Liver (tissue), 9 donors: ENCODE results near the gene RNGTT. TPM values are rescaled to one million over a fixed set of nuclear protein-coding genes. Genes with fewer than 3 reads are reported as not detected.

ENCODE experiments used
- DNase-seq: peaks from one replicate; pipeline ENCODE4 v3.0.0-alpha.2; 2017; ENCODE audit warnings: low spot score
- H3K27ac ChIP-seq, 2 donors: one replicate each; pipeline ENCODE4 v1.7.0; 2013; ENCODE audit warnings: inconsistent platforms in 2 of 2, low read length in 2 of 2, control low read depth in 1 of 2, low read depth in 1 of 2, mild to moderate bottlenecking in 1 of 2
- H3K27me3 ChIP-seq, 4 donors: one replicate each; pipeline versions ENCODE4 v1.6.1 to v1.7.0; 2013; ENCODE audit warnings: low read length in 3 of 4, inconsistent platforms in 1 of 4, mild to moderate bottlenecking in 1 of 4, moderate library complexity in 1 of 4; ENCODE audit not compliant: control insufficient read depth in 4 of 4, insufficient read depth in 4 of 4
- H3K36me3 ChIP-seq, 4 donors: one replicate each; pipeline versions ENCODE4 v1.6.1 to v1.7.0; 2013; ENCODE audit warnings: low read length in 3 of 4, mild to moderate bottlenecking in 3 of 4, low read depth in 1 of 4, moderate library complexity in 1 of 4; ENCODE audit not compliant: control insufficient read depth in 4 of 4, insufficient read depth in 3 of 4
- H3K4me1 ChIP-seq, 4 donors: one replicate each; pipeline versions ENCODE4 v1.6.1 to v1.7.0; 2013; ENCODE audit warnings: low read length in 3 of 4, mild to moderate bottlenecking in 3 of 4, moderate library complexity in 1 of 4; ENCODE audit not compliant: control insufficient read depth in 4 of 4, insufficient read depth in 4 of 4
- H3K4me3 ChIP-seq, 3 donors: one replicate each; pipeline versions ENCODE4 v1.6.1 to v1.7.0; 2013; ENCODE audit warnings: low read length in 3 of 3, control low read depth in 1 of 3, low read depth in 1 of 3, mild to moderate bottlenecking in 1 of 3
- H3K9ac ChIP-seq, 2 donors: one replicate each; pipeline ENCODE4 v1.7.0; 2013; ENCODE audit warnings: low read length in 2 of 2, mild to moderate bottlenecking in 2 of 2, moderate library complexity in 2 of 2, control low read depth in 1 of 2, low read depth in 1 of 2
- H3K9me3 ChIP-seq, 4 donors: one replicate each; pipeline versions ENCODE4 v1.6.1 to v1.7.0; 2013; ENCODE audit warnings: low read length in 3 of 4; ENCODE audit not compliant: control insufficient read depth in 4 of 4
- EGR1 ChIP-seq, 2 donors: IDR thresholded peaks; 2 replicates each; pipeline ENCODE4 v1.6.1; 2016 to 2018; ENCODE audit warnings: antibody characterized with exemption in 2 of 2, low read depth in 2 of 2
- FOXA2 ChIP-seq: IDR thresholded peaks from 2 replicates; pipeline ENCODE4 v1.6.1; 2016; ENCODE audit warnings: antibody characterized with exemption
- GABPA ChIP-seq, 2 donors: IDR thresholded peaks in 1 of 2; conservative IDR thresholded peaks in 1 of 2; 2 replicates each; pipeline ENCODE4 v1.6.1; 2016; ENCODE audit warnings: antibody characterized with exemption in 2 of 2, mild to moderate bottlenecking in 1 of 2, moderate library complexity in 1 of 2
- HNF4A ChIP-seq, 2 donors: conservative IDR thresholded peaks; 2 replicates each; pipeline ENCODE4 v1.6.1; 2016; ENCODE audit warnings: antibody characterized with exemption in 2 of 2, mild to moderate bottlenecking in 2 of 2
- HNF4G ChIP-seq: IDR thresholded peaks from 2 replicates; pipeline ENCODE4 v1.6.1; 2016; ENCODE audit warnings: antibody characterized with exemption
- JUND ChIP-seq, 2 donors: IDR thresholded peaks; 2 replicates each; pipeline ENCODE4 v1.6.1; 2016; ENCODE audit warnings: antibody characterized with exemption in 2 of 2
- RXRA ChIP-seq, 2 donors: IDR thresholded peaks; 2 replicates each; pipeline ENCODE4 v1.6.1; 2017 to 2018; ENCODE audit warnings: antibody characterized with exemption in 2 of 2, mild to moderate bottlenecking in 1 of 2
- SP1 ChIP-seq: IDR thresholded peaks from 2 replicates; pipeline ENCODE4 v1.6.1; 2018; ENCODE audit warnings: antibody characterized with exemption, mild to moderate bottlenecking
- TAF1 ChIP-seq: conservative IDR thresholded peaks from 2 replicates; pipeline ENCODE4 v1.6.1; 2016; ENCODE audit warnings: antibody characterized with exemption, mild to moderate bottlenecking
- WGBS: extraction: QIAGEN DNeasy Blood & Tissue Kit; methylation state at CpG from one replicate; pipeline ENCODE4 v1.1.7; 2013; 5-methylcytosine and 5-hydroxymethylcytosine counted together
- polyA plus RNA-seq, 2 donors: library from polyadenylated mRNA; stranded (reverse) in 1 of 2; unstranded in 1 of 2; fragments of 200-250 nt in 1 of 2; fragments of >200 nt in 1 of 2; fragmentation: Nextera tagmentation in 1 of 2; extraction: Ambion mirVana in 1 of 2; gene quantifications; one replicate each; pipeline versions ENCODE4 v1.2.1 to v1.2.3, GENCODE V29; 2013 to 2015
- total RNA-seq, 2 donors: library from RNA; depleted of rRNA; stranded (reverse); fragments of >200 nt; gene quantifications; one replicate each; pipeline ENCODE4 v1.2.3, GENCODE V29; 2014
- TF ChIP-seq, protein P1 (sequence below): fragments of 150-350 bp; IDR thresholded peaks from 2 replicates; pipeline ENCODE4 v1.5.1; 2017; ENCODE audit warnings: improper control_type of control experiment, low read depth, low read length; ENCODE audit not compliant: missing input control
- TF ChIP-seq, protein P2 (sequence below): IDR thresholded peaks from 2 replicates; pipeline ENCODE4 v1.6.1; 2016; ENCODE audit warnings: antibody characterized with exemption
- TF ChIP-seq, protein P3 (sequence below): IDR thresholded peaks from 2 replicates; pipeline ENCODE4 v1.6.1; 2016; ENCODE audit warnings: antibody characterized with exemption, mild to moderate bottlenecking
- donor health status: healthy.
- donor health status: healthy.
- donor health status: healthy.
- donor health status: healthy.
- donor health status: healthy.

RNGTT gene
- total and polyA plus RNA-seq, 4 donors = 4.1 to 20.8 (median 7.2) TPM

DNA sequence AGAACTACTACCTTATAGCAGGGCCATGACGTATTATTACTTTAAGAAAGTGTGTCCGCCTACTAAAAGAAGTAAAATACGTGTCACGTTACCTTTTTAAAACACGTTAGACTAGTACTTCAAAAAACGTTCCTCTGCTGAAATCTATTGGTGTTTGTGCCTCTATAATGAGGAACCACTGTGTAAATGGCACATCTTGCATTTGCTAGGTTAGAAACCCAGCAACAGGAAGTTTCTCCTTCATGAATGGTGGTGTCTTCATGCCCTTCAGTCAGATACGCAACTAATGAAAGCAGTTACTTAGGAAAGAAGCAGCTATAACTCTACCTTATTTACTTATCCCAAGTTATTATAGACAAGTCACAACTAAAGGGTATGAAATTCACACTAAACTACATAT lies 343.5 kb downstream of the RNGTT start:
- no peak overlapping the region for H3K9ac ChIP-seq
- WGBS = 94% methylated on average over 7 of the region's 7 CpGs

DNA sequence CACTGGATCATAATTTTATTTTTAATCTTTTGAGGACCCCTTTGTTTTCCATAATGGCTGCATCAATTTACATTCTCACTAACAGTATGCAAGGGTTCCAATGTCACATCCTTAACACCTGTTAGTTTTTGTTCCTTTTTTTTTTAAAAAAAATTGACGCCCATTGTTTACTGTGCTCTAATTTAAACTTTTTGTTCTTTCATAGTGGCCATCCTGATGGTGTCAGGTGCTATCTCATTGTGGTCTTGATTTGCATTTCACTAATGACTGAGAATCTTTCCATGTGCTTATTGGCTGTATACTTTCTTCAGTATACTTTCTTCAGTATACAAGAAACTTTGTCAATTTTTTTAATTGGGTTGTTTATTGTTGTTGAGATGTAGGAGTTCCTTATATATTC lies 347.0 kb downstream of the RNGTT start:
- peaks cover 0 to 6% (median 3%) of the 10 kb centered on the region in 4 donors for H3K36me3 ChIP-seq
- no peak overlapping the region for H3K9ac ChIP-seq
- H3K9me3 ChIP-seq = no peaks in the 10 kb centered on the region
- DNase-seq = no peak
- TF ChIP-seq, protein P1, sequence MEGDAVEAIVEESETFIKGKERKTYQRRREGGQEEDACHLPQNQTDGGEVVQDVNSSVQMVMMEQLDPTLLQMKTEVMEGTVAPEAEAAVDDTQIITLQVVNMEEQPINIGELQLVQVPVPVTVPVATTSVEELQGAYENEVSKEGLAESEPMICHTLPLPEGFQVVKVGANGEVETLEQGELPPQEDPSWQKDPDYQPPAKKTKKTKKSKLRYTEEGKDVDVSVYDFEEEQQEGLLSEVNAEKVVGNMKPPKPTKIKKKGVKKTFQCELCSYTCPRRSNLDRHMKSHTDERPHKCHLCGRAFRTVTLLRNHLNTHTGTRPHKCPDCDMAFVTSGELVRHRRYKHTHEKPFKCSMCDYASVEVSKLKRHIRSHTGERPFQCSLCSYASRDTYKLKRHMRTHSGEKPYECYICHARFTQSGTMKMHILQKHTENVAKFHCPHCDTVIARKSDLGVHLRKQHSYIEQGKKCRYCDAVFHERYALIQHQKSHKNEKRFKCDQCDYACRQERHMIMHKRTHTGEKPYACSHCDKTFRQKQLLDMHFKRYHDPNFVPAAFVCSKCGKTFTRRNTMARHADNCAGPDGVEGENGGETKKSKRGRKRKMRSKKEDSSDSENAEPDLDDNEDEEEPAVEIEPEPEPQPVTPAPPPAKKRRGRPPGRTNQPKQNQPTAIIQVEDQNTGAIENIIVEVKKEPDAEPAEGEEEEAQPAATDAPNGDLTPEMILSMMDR = no peak
- TF ChIP-seq JUND (IDR thresholded peaks at IDR 0.05) = no peak
- no peak for TF ChIP-seq FOXA2
- no peak for TF ChIP-seq HNF4G
- TF ChIP-seq TAF1 = no peak
- TF ChIP-seq, protein P2, sequence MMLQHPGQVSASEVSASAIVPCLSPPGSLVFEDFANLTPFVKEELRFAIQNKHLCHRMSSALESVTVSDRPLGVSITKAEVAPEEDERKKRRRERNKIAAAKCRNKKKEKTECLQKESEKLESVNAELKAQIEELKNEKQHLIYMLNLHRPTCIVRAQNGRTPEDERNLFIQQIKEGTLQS = no peak
- no peak for TF ChIP-seq GABPA (IDR thresholded peaks at IDR 0.05 in 1 of 2, conservative IDR thresholded peaks at IDR 0.05 in 1 of 2)
- no peak for TF ChIP-seq RXRA (IDR thresholded peaks at IDR 0.05)
- no peak for TF ChIP-seq EGR1 (IDR thresholded peaks at IDR 0.05; ENCODE audit: low read depth in 2 of 2)
- WGBS = 95% methylated on average over 1 of the region's 1 CpG
- H3K4me3 ChIP-seq = no peak overlapping the region
- no peaks in the 10 kb centered on the region for H3K4me1 ChIP-seq
- no peaks in the 10 kb centered on the region for H3K27me3 ChIP-seq
- H3K27ac ChIP-seq = no peak overlapping the region

More for the DNA sequence above, 343.5 kb downstream of the RNGTT start:
- Histone ChIP-seq H3K9me3 (no peaks in the 10 kb centered on the region), H3K4me1 (no peaks in the 10 kb centered on the region), H3K4me3 (no peak overlapping the region), H3K27ac (no peak overlapping the region), H3K36me3 (no peaks in the 10 kb centered on the region), H3K27me3 (no peaks in the 10 kb centered on the region)
- DNase-seq = no peak
- no peak for TF ChIP-seq JUND (IDR thresholded peaks at IDR 0.05)
- no peak for TF ChIP-seq SP1
- no peak for TF ChIP-seq HNF4A (conservative IDR thresholded peaks at IDR 0.05)
- TF ChIP-seq, protein P2 = no peak

DNA sequence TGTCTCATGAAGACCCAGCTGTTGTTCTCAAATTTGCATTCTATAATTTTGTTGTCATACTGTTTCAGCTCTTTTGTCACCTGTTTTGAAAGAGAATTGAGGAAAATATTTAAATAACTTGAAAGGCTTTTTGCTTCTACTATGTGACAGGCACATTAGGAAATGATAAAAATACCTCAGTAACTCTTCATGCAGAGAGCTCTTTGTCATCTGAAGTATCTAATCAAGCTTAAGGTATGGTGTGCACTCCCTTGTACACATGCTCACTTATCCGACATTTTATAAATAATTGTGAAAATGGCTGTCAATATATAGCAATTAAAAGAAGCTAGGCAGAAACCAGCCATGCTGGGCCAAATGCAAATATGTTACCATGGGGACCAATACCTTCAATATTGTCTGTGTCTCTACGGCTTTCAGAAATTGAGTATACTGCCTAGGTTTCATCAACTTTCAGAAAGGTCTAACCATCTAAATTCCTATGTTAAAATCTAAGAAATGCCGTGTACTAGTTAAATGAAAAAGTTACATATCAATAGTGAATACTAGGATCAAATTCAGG lies 349.0 kb downstream of the RNGTT start:
- DNase-seq = no peak
- Histone ChIP-seq H3K9me3 (no peaks in the 10 kb centered on the region), H3K27ac (no peak overlapping the region), H3K9ac (no peak overlapping the region), H3K36me3 (peaks cover 0 to 6% (median 3%) of the 10 kb centered on the region in 4 donors), H3K27me3 (no peaks in the 10 kb centered on the region), H3K4me1 (no peaks in the 10 kb centered on the region), H3K4me3 (no peak overlapping the region)
- 98% methylated on average over 3 of the region's 3 CpGs for WGBS
- TF ChIP-seq, protein P2 = no peak
- TF ChIP-seq GABPA (IDR thresholded peaks at IDR 0.05 in 1 of 2, conservative IDR thresholded peaks at IDR 0.05 in 1 of 2) (no peak), SP1 (no peak), HNF4A (conservative IDR thresholded peaks at IDR 0.05) (no peak)
- TF ChIP-seq, protein P1 = no peak
- TF ChIP-seq, protein P3, sequence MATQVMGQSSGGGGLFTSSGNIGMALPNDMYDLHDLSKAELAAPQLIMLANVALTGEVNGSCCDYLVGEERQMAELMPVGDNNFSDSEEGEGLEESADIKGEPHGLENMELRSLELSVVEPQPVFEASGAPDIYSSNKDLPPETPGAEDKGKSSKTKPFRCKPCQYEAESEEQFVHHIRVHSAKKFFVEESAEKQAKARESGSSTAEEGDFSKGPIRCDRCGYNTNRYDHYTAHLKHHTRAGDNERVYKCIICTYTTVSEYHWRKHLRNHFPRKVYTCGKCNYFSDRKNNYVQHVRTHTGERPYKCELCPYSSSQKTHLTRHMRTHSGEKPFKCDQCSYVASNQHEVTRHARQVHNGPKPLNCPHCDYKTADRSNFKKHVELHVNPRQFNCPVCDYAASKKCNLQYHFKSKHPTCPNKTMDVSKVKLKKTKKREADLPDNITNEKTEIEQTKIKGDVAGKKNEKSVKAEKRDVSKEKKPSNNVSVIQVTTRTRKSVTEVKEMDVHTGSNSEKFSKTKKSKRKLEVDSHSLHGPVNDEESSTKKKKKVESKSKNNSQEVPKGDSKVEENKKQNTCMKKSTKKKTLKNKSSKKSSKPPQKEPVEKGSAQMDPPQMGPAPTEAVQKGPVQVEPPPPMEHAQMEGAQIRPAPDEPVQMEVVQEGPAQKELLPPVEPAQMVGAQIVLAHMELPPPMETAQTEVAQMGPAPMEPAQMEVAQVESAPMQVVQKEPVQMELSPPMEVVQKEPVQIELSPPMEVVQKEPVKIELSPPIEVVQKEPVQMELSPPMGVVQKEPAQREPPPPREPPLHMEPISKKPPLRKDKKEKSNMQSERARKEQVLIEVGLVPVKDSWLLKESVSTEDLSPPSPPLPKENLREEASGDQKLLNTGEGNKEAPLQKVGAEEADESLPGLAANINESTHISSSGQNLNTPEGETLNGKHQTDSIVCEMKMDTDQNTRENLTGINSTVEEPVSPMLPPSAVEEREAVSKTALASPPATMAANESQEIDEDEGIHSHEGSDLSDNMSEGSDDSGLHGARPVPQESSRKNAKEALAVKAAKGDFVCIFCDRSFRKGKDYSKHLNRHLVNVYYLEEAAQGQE = no peak
